IMR-90 (cell line): ENCODE measurements around the gene STAT1. TPM values are rescaled to one million over a fixed set of nuclear protein-coding genes. Genes with fewer than 3 reads are reported as not detected.

Source experiments
- ATAC-seq: fragments of 200-7000 bp; cut with Tn5 transposase; 2 replicates; pipeline ENCODE4 v1.9.1; 2020; ENCODE audit warnings: low read depth, mild to moderate bottlenecking, moderate library complexity
- BruUV-seq: library from RNA; stranded (reverse); fragments of 400-500 nt; replicated peaks from 2 replicates; lab custom pipeline; 2021; lab: Mats Ljungman, UMichigan
- CTCF ChIA-PET: fragments of 300-600 bp; formaldehyde crosslinking; extraction: SDS; loops from one replicate; lab custom pipeline; 2021; ENCODE audit warnings: antibody characterized with exemption; lab: Yijun Ruan, JAX
- POLR2A ChIA-PET: fragments of 300-600 bp; sonication (Branson Sonifier 250); formaldehyde crosslinking; loops from one replicate; lab custom pipeline; 2022; ENCODE audit warnings: antibody characterized with exemption; ENCODE audit not compliant: unreplicated experiment; lab: Charles Lee
- DNase-seq: peaks from one replicate; pipeline ENCODE4 v3.0.0; 2013
- H2AFZ ChIP-seq: replicated peaks from 2 replicates; pipeline ENCODE3; 2013; ENCODE audit warnings: low read length, mild to moderate bottlenecking; ENCODE audit not compliant: poor library complexity
- H2AK5ac ChIP-seq: 2 replicates; pipeline ENCODE4 v1.6.1; 2013; ENCODE audit warnings: low read depth, low read length, inconsistent platforms
- H2AK9ac ChIP-seq: replicated peaks from 2 replicates; pipeline ENCODE3; 2013; ENCODE audit warnings: mild to moderate bottlenecking, low read depth, low read length, moderate library complexity; ENCODE audit not compliant: poor library complexity
- H2BK120ac ChIP-seq: 2 replicates; pipeline ENCODE4 v1.6.1; 2013; ENCODE audit warnings: low read depth, low read length, inconsistent platforms
- H2BK15ac ChIP-seq: 3 replicates; pipeline ENCODE4 v1.6.1; 2013; ENCODE audit warnings: low read depth, low read length, inconsistent platforms
- H2BK20ac ChIP-seq: 2 replicates; pipeline ENCODE4 v1.6.1; 2013; ENCODE audit warnings: low read depth, mild to moderate bottlenecking, inconsistent platforms, low read length, moderate library complexity
- H2BK5ac ChIP-seq: 2 replicates; pipeline ENCODE4 v1.6.1; 2013; ENCODE audit warnings: mild to moderate bottlenecking, low read depth, low read length, inconsistent platforms; ENCODE audit not compliant: poor library complexity, severe bottlenecking
- H3K14ac ChIP-seq: replicated peaks from 2 replicates; pipeline ENCODE4 v1.6.1; 2013; ENCODE audit warnings: low read depth, low read length, inconsistent platforms
- H3K18ac ChIP-seq: 2 replicates; pipeline ENCODE4 v1.6.1; 2013; ENCODE audit warnings: low read depth, low read length, control low read depth
- H3K23ac ChIP-seq: 2 replicates; pipeline ENCODE4 v1.6.1; 2013; ENCODE audit warnings: low read depth, low read length, inconsistent platforms
- H3K27ac ChIP-seq: 2 replicates; pipeline ENCODE4 v1.5.1; 2013; ENCODE audit warnings: mild to moderate bottlenecking, control low read depth, low read length; ENCODE audit not compliant: insufficient read depth
- H3K27me3 ChIP-seq: 2 replicates; pipeline ENCODE4 v1.6.1; 2013; ENCODE audit warnings: low read length; ENCODE audit not compliant: control insufficient read depth, insufficient read depth
- H3K36me3 ChIP-seq: 2 replicates; pipeline ENCODE4 v1.6.1; 2013; ENCODE audit warnings: low read length, mixed read lengths; ENCODE audit not compliant: control insufficient read depth, insufficient read depth
- H3K4ac ChIP-seq: 2 replicates; pipeline ENCODE4 v1.6.1; 2013; ENCODE audit warnings: low read depth, low read length, inconsistent platforms
- H3K4me1 ChIP-seq: 2 replicates; pipeline ENCODE4 v1.6.1; 2013; ENCODE audit warnings: low read length, mixed read lengths; ENCODE audit not compliant: control insufficient read depth, insufficient read depth
- H3K4me2 ChIP-seq: 2 replicates; pipeline ENCODE4 v1.6.1; 2013; ENCODE audit warnings: low read depth, mild to moderate bottlenecking, control low read depth, low read length, moderate library complexity
- H3K4me3 ChIP-seq: 2 replicates; pipeline ENCODE4 v1.5.1; 2013; ENCODE audit warnings: low read depth, mild to moderate bottlenecking, control low read depth, low read length, moderate library complexity; ENCODE audit not compliant: insufficient read depth
- H3K56ac ChIP-seq: 2 replicates; pipeline ENCODE4 v1.6.1; 2013; ENCODE audit warnings: low read length, inconsistent platforms; ENCODE audit not compliant: insufficient read depth; ENCODE audit errors: extremely low read depth
- H3K79me1 ChIP-seq, 2 experiments: 2 replicates each; pipeline ENCODE4 v1.6.1; 2013; ENCODE audit warnings: low read length in 2 of 2, inconsistent platforms in 1 of 2, low read depth in 1 of 2
- H3K9ac ChIP-seq: 2 replicates; pipeline ENCODE4 v1.6.1; 2013; ENCODE audit warnings: low read depth, low read length, control low read depth
- H3K9me1 ChIP-seq: 2 replicates; pipeline ENCODE4 v1.6.1; 2013; ENCODE audit warnings: low read length, inconsistent platforms; ENCODE audit not compliant: insufficient read depth
- H3K9me3 ChIP-seq: 2 replicates; pipeline ENCODE4 v1.6.1; 2013; ENCODE audit warnings: low read length; ENCODE audit not compliant: control insufficient read depth, insufficient read depth
- H4K20me1 ChIP-seq: 2 replicates; pipeline ENCODE4 v1.6.1; 2013; ENCODE audit warnings: low read length, inconsistent platforms; ENCODE audit not compliant: insufficient read depth
- H4K5ac ChIP-seq: 2 replicates; pipeline ENCODE4 v1.6.1; 2013; ENCODE audit warnings: mild to moderate bottlenecking, low read depth, low read length, control low read depth
- H4K8ac ChIP-seq, 2 experiments: 2 replicates each; pipeline ENCODE4 v1.6.1; 2013; ENCODE audit warnings: low read depth in 2 of 2, low read length in 2 of 2, control low read depth in 1 of 2, inconsistent platforms in 1 of 2
- H4K91ac ChIP-seq: 2 replicates; pipeline ENCODE4 v1.6.1; 2013; ENCODE audit warnings: low read depth, low read length, inconsistent platforms; ENCODE audit not compliant: insufficient read depth
- FOS ChIP-seq: fragments of 150-350 bp; IDR thresholded peaks from 2 replicates; pipeline ENCODE4 v1.6.1; 2016; ENCODE audit warnings: low read depth, low read length
- RFX5 ChIP-seq: IDR thresholded peaks from 2 replicates; pipeline ENCODE4 v1.8.0; 2012; ENCODE audit warnings: low read depth, mild to moderate bottlenecking, low read length, moderate library complexity
- SMC3 ChIP-seq: fragments of 150-350 bp; IDR thresholded peaks from 2 replicates; pipeline ENCODE4 v1.6.1; 2016; ENCODE audit warnings: low read depth, mild to moderate bottlenecking, antibody characterized with exemption, low read length, moderate library complexity
- WGBS, 2 experiments: methylation state at CpG; one replicate each; pipeline versions ENCODE4 v1.1.5 to v1.1.7; 2013; ENCODE audit warnings: missing lambda C conversion rate in 2 of 2; ENCODE audit not compliant: insufficient read length in 1 of 2; ENCODE audit errors: extremely low coverage in 2 of 2; 5-methylcytosine and 5-hydroxymethylcytosine counted together
- dilution Hi-C: fragments of 300-500 bp; cut with HindIII; formaldehyde crosslinking; loops from one replicate; pipeline ENCODE4 v1.14.3; 2018; ENCODE audit warnings: low sequenced_read_pairs; ENCODE audit not compliant: unreplicated experiment
- in situ Hi-C: fragments of 300-500 bp; cut with MboI; formaldehyde crosslinking; loops from 3 replicates; pipeline ENCODE4 v1.14.3; 2019; ENCODE audit warnings: low sequenced_read_pairs, inconsistent platforms, mixed read lengths
- intact Hi-C: fragments of 100-400 bp; cut with micrococcal nuclease; formaldehyde crosslinking; loops from 2 replicates; pipeline ENCODE4 v1.10.0; 2022
- polyA plus RNA-seq, 3 experiments: library from polyadenylated mRNA; depleted of rRNA; stranded (reverse); fragments of >200 nt; gene quantifications; 2 replicates each; pipeline ENCODE4 v1.2.3, GENCODE V29; 2012; ENCODE audit warnings: low replicate concordance in 1 of 3
- total RNA-seq: library from RNA; depleted of rRNA; stranded (reverse); fragments of >200 nt; gene quantifications from 2 replicates; pipeline ENCODE4 v1.2.3, GENCODE V29; 2012
- TF ChIP-seq, protein P1 (sequence below): fragments of 150-350 bp; IDR thresholded peaks from 2 replicates; pipeline ENCODE4 v1.6.1; 2016; ENCODE audit warnings: low read depth, mild to moderate bottlenecking, low read length, moderate library complexity, borderline replicate concordance
- TF ChIP-seq, protein P2 (sequence below): fragments of 150-350 bp; IDR thresholded peaks from 2 replicates; pipeline ENCODE4 v1.6.1; 2017; ENCODE audit warnings: mild to moderate bottlenecking, antibody characterized with exemption, low read length, low read depth

STAT1 gene
- total and polyA plus RNA-seq, 2 of the 4 experiments (the other 2 are of a cell fraction): 43.2 to 67.9 TPM

DNA sequence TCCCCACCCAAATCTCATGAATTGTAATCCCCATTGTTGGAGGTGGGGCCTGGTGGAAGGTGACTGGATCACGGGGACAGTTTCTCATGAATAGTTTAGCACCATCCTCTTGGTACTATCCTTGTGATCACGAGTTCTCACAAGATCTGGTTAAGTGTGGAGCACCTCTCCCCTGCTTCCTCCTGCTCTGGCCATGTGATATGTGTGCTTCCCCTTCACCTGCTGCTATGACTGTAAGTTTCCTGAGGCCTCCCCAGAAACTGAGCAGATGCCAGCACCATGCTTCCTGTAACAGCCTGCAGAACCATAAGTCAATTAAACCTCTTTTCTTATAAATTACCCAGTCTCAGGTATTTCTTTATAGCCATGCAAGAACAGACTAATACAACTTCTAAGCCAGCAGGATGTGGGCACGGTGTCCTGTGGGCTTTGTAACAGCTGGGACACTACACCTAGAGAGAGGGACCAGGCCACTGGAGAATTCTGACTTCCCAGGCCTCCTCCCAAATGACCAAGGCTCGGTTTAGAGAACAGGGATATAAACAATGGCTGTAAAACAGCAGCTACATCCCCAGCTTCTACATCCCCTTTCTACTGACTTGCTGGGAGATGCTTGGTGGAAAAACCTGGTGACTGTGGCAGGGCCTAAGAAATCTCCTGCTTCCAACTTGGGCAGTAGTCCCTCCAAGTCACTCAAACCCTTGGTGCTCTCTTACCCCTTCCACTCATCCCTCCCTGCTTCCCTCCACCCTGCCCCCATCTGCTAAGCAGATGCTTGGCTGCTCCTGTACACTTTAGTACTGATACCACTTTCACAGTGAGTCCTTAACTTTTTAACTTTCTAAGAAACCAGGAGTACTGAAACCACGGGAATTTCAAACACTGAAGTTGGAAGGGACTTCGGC is 10.3 kb downstream of the STAT1 start:
- no peak overlapping the region for H4K8ac ChIP-seq
- WGBS, 2 experiments: no CpG with 5 or more reads among the region's 6 CpGs
- H2BK5ac ChIP-seq: no peak overlapping the region
- H3K18ac ChIP-seq: no peak overlapping the region
- no peaks in the 10 kb centered on the region for H3K4me1 ChIP-seq
- H3K56ac ChIP-seq: no peak overlapping the region
- in situ Hi-C loops (no loop called here), intact Hi-C loops (loop anchor here (5.0 kb wide), 1 partner anchor 36 kb away; no protein-coding TSS in a partner anchor), dilution Hi-C loops (no loop called here)
- H3K27me3 ChIP-seq: no peaks in the 10 kb centered on the region
- H3K36me3 ChIP-seq: peaks cover 55% of the 10 kb centered on the region
- CTCF ChIA-PET: no interaction called here
- H3K23ac ChIP-seq: no peak overlapping the region
- peaks cover 4% of the 10 kb centered on the region; the same call in 1 of the 2 replicates for H3K9me1 ChIP-seq
- no peak for TF ChIP-seq FOS
- TF ChIP-seq, protein P1, sequence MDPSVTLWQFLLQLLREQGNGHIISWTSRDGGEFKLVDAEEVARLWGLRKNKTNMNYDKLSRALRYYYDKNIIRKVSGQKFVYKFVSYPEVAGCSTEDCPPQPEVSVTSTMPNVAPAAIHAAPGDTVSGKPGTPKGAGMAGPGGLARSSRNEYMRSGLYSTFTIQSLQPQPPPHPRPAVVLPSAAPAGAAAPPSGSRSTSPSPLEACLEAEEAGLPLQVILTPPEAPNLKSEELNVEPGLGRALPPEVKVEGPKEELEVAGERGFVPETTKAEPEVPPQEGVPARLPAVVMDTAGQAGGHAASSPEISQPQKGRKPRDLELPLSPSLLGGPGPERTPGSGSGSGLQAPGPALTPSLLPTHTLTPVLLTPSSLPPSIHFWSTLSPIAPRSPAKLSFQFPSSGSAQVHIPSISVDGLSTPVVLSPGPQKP: no peak
- no peak for TF ChIP-seq SMC3
- TF ChIP-seq, protein P2, sequence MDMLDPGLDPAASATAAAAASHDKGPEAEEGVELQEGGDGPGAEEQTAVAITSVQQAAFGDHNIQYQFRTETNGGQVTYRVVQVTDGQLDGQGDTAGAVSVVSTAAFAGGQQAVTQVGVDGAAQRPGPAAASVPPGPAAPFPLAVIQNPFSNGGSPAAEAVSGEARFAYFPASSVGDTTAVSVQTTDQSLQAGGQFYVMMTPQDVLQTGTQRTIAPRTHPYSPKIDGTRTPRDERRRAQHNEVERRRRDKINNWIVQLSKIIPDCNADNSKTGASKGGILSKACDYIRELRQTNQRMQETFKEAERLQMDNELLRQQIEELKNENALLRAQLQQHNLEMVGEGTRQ: no peak
- TF ChIP-seq RFX5: no peak
- no peak overlapping the region for H3K4me2 ChIP-seq
- no peak overlapping the region for H3K4ac ChIP-seq
- no peaks in the 10 kb centered on the region for H3K9me3 ChIP-seq
- no peak overlapping the region for H4K5ac ChIP-seq
- ATAC-seq (no peak), DNase-seq (no peak)
- no peak overlapping the region for H3K14ac ChIP-seq
- H2AK5ac ChIP-seq: no peak overlapping the region
- no peaks in the 10 kb centered on the region for H4K20me1 ChIP-seq
- POLR2A ChIA-PET: no interaction called here
- H2BK15ac ChIP-seq: no peak overlapping the region
- no peak overlapping the region for H2BK120ac ChIP-seq
- BruUV-seq: no TSS peak
- H3K9ac ChIP-seq: no peak overlapping the region
- H2AFZ ChIP-seq: no peak overlapping the region
- H3K4me3 ChIP-seq: no peak overlapping the region
- H4K91ac ChIP-seq: no peak overlapping the region
- H3K79me1 ChIP-seq: peaks cover 8 to 35% of the 10 kb centered on the region in 2 experiments
- no peak overlapping the region for H2BK20ac ChIP-seq
- H3K27ac ChIP-seq: no peak overlapping the region
- H2AK9ac ChIP-seq: no peak overlapping the region
